GM19193 (cell line): ENCODE measurements around the gene IRF4.
A peak's percentile ranks its signal among the peaks of the same experiment; 100 is the strongest.

ENCODE experiments used
- POLR2A ChIP-seq: IDR thresholded peaks from 4 replicates; pipeline ENCODE4 v1.6.1; 2011; ENCODE audit not compliant: insufficient read depth, insufficient read length; ENCODE audit errors: extremely low read depth

Gene IRF4

GRCh38 chr6:359261-360035, 32.1 kb upstream of the IRF4 start:
- peak; percentile 34 for TF ChIP-seq POLR2A

GRCh38 chr6:360349-360748, 31.2 kb upstream of the IRF4 start:
- no peak for TF ChIP-seq POLR2A

GRCh38 chr6:360764-361373, 30.7 kb upstream of the IRF4 start:
- TF ChIP-seq POLR2A = no peak

- no peak for TF ChIP-seq POLR2A
These were observed 30.0 kb upstream of the IRF4 start for GRCh38 chr6:361411-362132.

GRCh38 chr6:362231-362923, 29.2 kb upstream of the IRF4 start:
- TF ChIP-seq POLR2A = no peak

- no peak for TF ChIP-seq POLR2A
These were observed 28.7 kb upstream of the IRF4 start for GRCh38 chr6:362924-363249.

GRCh38 chr6:363291-363690, 28.3 kb upstream of the IRF4 start:
- no peak for TF ChIP-seq POLR2A

GRCh38 chr6:363909-364308, 27.6 kb upstream of the IRF4 start:
- no peak for TF ChIP-seq POLR2A

- no peak for TF ChIP-seq POLR2A
These were observed 26.7 kb upstream of the IRF4 start for GRCh38 chr6:364609-365540.

GRCh38 chr6:365835-366234, 25.7 kb upstream of the IRF4 start:
- no peak for TF ChIP-seq POLR2A

- TF ChIP-seq POLR2A = no peak
These were observed 24.9 kb upstream of the IRF4 start for GRCh38 chr6:366389-367297.

- no peak for TF ChIP-seq POLR2A
These were observed 24.2 kb upstream of the IRF4 start for GRCh38 chr6:367298-367794.

GRCh38 chr6:367891-368630, 23.5 kb upstream of the IRF4 start:
- TF ChIP-seq POLR2A = no peak
